IMR-90 (cell line): ENCODE results near the gene SVEP1. TPM values are rescaled to one million over a fixed set of nuclear protein-coding genes. Genes with fewer than 3 reads are reported as not detected.

ENCODE experiments used
- ATAC-seq: fragments of 200-7000 bp; cut with Tn5 transposase; 2 replicates; pipeline ENCODE4 v1.9.1; 2020; ENCODE audit warnings: low read depth, mild to moderate bottlenecking, moderate library complexity
- BruUV-seq: library from RNA; stranded (reverse); fragments of 400-500 nt; replicated peaks from 2 replicates; lab custom pipeline; 2021; lab: Mats Ljungman, UMichigan
- CTCF ChIA-PET: fragments of 300-600 bp; formaldehyde crosslinking; extraction: SDS; loops from one replicate; lab custom pipeline; 2021; ENCODE audit warnings: antibody characterized with exemption; lab: Yijun Ruan, JAX
- POLR2A ChIA-PET: fragments of 300-600 bp; sonication (Branson Sonifier 250); formaldehyde crosslinking; loops from one replicate; lab custom pipeline; 2022; ENCODE audit warnings: antibody characterized with exemption; ENCODE audit not compliant: unreplicated experiment; lab: Charles Lee
- DNase-seq: peaks from one replicate; pipeline ENCODE4 v3.0.0; 2013
- H2AFZ ChIP-seq: replicated peaks from 2 replicates; pipeline ENCODE3; 2013; ENCODE audit warnings: low read length, mild to moderate bottlenecking; ENCODE audit not compliant: poor library complexity
- H2AK5ac ChIP-seq: 2 replicates; pipeline ENCODE4 v1.6.1; 2013; ENCODE audit warnings: low read depth, low read length, inconsistent platforms
- H2AK9ac ChIP-seq: replicated peaks from 2 replicates; pipeline ENCODE3; 2013; ENCODE audit warnings: mild to moderate bottlenecking, low read depth, low read length, moderate library complexity; ENCODE audit not compliant: poor library complexity
- H2BK120ac ChIP-seq: 2 replicates; pipeline ENCODE4 v1.6.1; 2013; ENCODE audit warnings: low read depth, low read length, inconsistent platforms
- H2BK15ac ChIP-seq: 3 replicates; pipeline ENCODE4 v1.6.1; 2013; ENCODE audit warnings: low read depth, low read length, inconsistent platforms
- H2BK20ac ChIP-seq: 2 replicates; pipeline ENCODE4 v1.6.1; 2013; ENCODE audit warnings: low read depth, mild to moderate bottlenecking, inconsistent platforms, low read length, moderate library complexity
- H2BK5ac ChIP-seq: 2 replicates; pipeline ENCODE4 v1.6.1; 2013; ENCODE audit warnings: mild to moderate bottlenecking, low read depth, low read length, inconsistent platforms; ENCODE audit not compliant: poor library complexity, severe bottlenecking
- H3K14ac ChIP-seq: replicated peaks from 2 replicates; pipeline ENCODE4 v1.6.1; 2013; ENCODE audit warnings: low read depth, low read length, inconsistent platforms
- H3K18ac ChIP-seq: 2 replicates; pipeline ENCODE4 v1.6.1; 2013; ENCODE audit warnings: low read depth, low read length, control low read depth
- H3K23ac ChIP-seq: 2 replicates; pipeline ENCODE4 v1.6.1; 2013; ENCODE audit warnings: low read depth, low read length, inconsistent platforms
- H3K27ac ChIP-seq: 2 replicates; pipeline ENCODE4 v1.5.1; 2013; ENCODE audit warnings: mild to moderate bottlenecking, control low read depth, low read length; ENCODE audit not compliant: insufficient read depth
- H3K27me3 ChIP-seq: 2 replicates; pipeline ENCODE4 v1.6.1; 2013; ENCODE audit warnings: low read length; ENCODE audit not compliant: control insufficient read depth, insufficient read depth
- H3K36me3 ChIP-seq: 2 replicates; pipeline ENCODE4 v1.6.1; 2013; ENCODE audit warnings: low read length, mixed read lengths; ENCODE audit not compliant: control insufficient read depth, insufficient read depth
- H3K4ac ChIP-seq: 2 replicates; pipeline ENCODE4 v1.6.1; 2013; ENCODE audit warnings: low read depth, low read length, inconsistent platforms
- H3K4me1 ChIP-seq: 2 replicates; pipeline ENCODE4 v1.6.1; 2013; ENCODE audit warnings: low read length, mixed read lengths; ENCODE audit not compliant: control insufficient read depth, insufficient read depth
- H3K4me2 ChIP-seq: 2 replicates; pipeline ENCODE4 v1.6.1; 2013; ENCODE audit warnings: low read depth, mild to moderate bottlenecking, control low read depth, low read length, moderate library complexity
- H3K4me3 ChIP-seq: 2 replicates; pipeline ENCODE4 v1.5.1; 2013; ENCODE audit warnings: low read depth, mild to moderate bottlenecking, control low read depth, low read length, moderate library complexity; ENCODE audit not compliant: insufficient read depth
- H3K56ac ChIP-seq: 2 replicates; pipeline ENCODE4 v1.6.1; 2013; ENCODE audit warnings: low read length, inconsistent platforms; ENCODE audit not compliant: insufficient read depth; ENCODE audit errors: extremely low read depth
- H3K79me1 ChIP-seq, 2 experiments: 2 replicates each; pipeline ENCODE4 v1.6.1; 2013; ENCODE audit warnings: low read length in 2 of 2, inconsistent platforms in 1 of 2, low read depth in 1 of 2
- H3K9ac ChIP-seq: 2 replicates; pipeline ENCODE4 v1.6.1; 2013; ENCODE audit warnings: low read depth, low read length, control low read depth
- H3K9me1 ChIP-seq: 2 replicates; pipeline ENCODE4 v1.6.1; 2013; ENCODE audit warnings: low read length, inconsistent platforms; ENCODE audit not compliant: insufficient read depth
- H3K9me3 ChIP-seq: 2 replicates; pipeline ENCODE4 v1.6.1; 2013; ENCODE audit warnings: low read length; ENCODE audit not compliant: control insufficient read depth, insufficient read depth
- H4K20me1 ChIP-seq: 2 replicates; pipeline ENCODE4 v1.6.1; 2013; ENCODE audit warnings: low read length, inconsistent platforms; ENCODE audit not compliant: insufficient read depth
- H4K5ac ChIP-seq: 2 replicates; pipeline ENCODE4 v1.6.1; 2013; ENCODE audit warnings: mild to moderate bottlenecking, low read depth, low read length, control low read depth
- H4K8ac ChIP-seq, 2 experiments: 2 replicates each; pipeline ENCODE4 v1.6.1; 2013; ENCODE audit warnings: low read depth in 2 of 2, low read length in 2 of 2, control low read depth in 1 of 2, inconsistent platforms in 1 of 2
- H4K91ac ChIP-seq: 2 replicates; pipeline ENCODE4 v1.6.1; 2013; ENCODE audit warnings: low read depth, low read length, inconsistent platforms; ENCODE audit not compliant: insufficient read depth
- BHLHE40 ChIP-seq: fragments of 150-350 bp; IDR thresholded peaks from 2 replicates; pipeline ENCODE4 v1.6.1; 2016; ENCODE audit warnings: mild to moderate bottlenecking, low read depth, low read length
- POLR2A ChIP-seq: IDR thresholded peaks from 2 replicates; pipeline ENCODE4 v1.6.1; 2012; ENCODE audit warnings: mild to moderate bottlenecking, low read depth, low read length
- USF2 ChIP-seq: fragments of 150-350 bp; IDR thresholded peaks from 2 replicates; pipeline ENCODE4 v1.6.1; 2017; ENCODE audit warnings: mild to moderate bottlenecking, antibody characterized with exemption, low read length, low read depth
- WGBS, 2 experiments: methylation state at CpG; one replicate each; pipeline versions ENCODE4 v1.1.5 to v1.1.7; 2013; ENCODE audit warnings: missing lambda C conversion rate in 2 of 2; ENCODE audit not compliant: insufficient read length in 1 of 2; ENCODE audit errors: extremely low coverage in 2 of 2; 5-methylcytosine and 5-hydroxymethylcytosine counted together
- dilution Hi-C: fragments of 300-500 bp; cut with HindIII; formaldehyde crosslinking; loops from one replicate; pipeline ENCODE4 v1.14.3; 2018; ENCODE audit warnings: low sequenced_read_pairs; ENCODE audit not compliant: unreplicated experiment
- in situ Hi-C: fragments of 300-500 bp; cut with MboI; formaldehyde crosslinking; loops from 3 replicates; pipeline ENCODE4 v1.14.3; 2019; ENCODE audit warnings: low sequenced_read_pairs, inconsistent platforms, mixed read lengths
- intact Hi-C: fragments of 100-400 bp; cut with micrococcal nuclease; formaldehyde crosslinking; loops from 2 replicates; pipeline ENCODE4 v1.10.0; 2022
- polyA plus RNA-seq, 3 experiments: library from polyadenylated mRNA; depleted of rRNA; stranded (reverse); fragments of >200 nt; gene quantifications; 2 replicates each; pipeline ENCODE4 v1.2.3, GENCODE V29; 2012; ENCODE audit warnings: low replicate concordance in 1 of 3
- total RNA-seq: library from RNA; depleted of rRNA; stranded (reverse); fragments of >200 nt; gene quantifications from 2 replicates; pipeline ENCODE4 v1.2.3, GENCODE V29; 2012

SVEP1 gene
- total and polyA plus RNA-seq, 2 of the 4 experiments (the other 2 are of a cell fraction) = 4.8 to 16.7 TPM

GRCh38 chr9:110444911-110445310, 134.6 kb downstream of the SVEP1 start:
- TF ChIP-seq POLR2A (no peak), BHLHE40 (no peak), USF2 (peak; percentile 49; the same call in 1 of the 2 replicates)
- Histone ChIP-seq H3K4me3 (no peak overlapping the region), H3K36me3 (peaks cover 18% of the 10 kb centered on the region), H2AFZ (no peak overlapping the region), H4K91ac (no peak overlapping the region; the same call in 1 of the 2 replicates), H4K20me1 (no peaks in the 10 kb centered on the region), H2BK20ac (peak overlapping the region; percentile 30), H3K14ac (0 out of 2 replicates have a peak overlapping the region, but pooled peaks have one; percentile 6), H3K4me1 (peaks cover 13% of the 10 kb centered on the region), H4K5ac (no peak overlapping the region; the same call in 1 of the 2 replicates), H3K18ac (peak overlapping the region; percentile 24; the same call in 1 of the 2 replicates), H4K8ac (0 out of 4 replicates have a peak overlapping the region, but pooled peaks of 1 of the 2 experiments have one; percentile 4), H3K79me1 (no peaks in the 10 kb centered on the region), H3K9me1 (peaks cover 10% of the 10 kb centered on the region), H3K56ac (no peak overlapping the region), H2AK9ac (no peak overlapping the region), H3K4me2 (no peak overlapping the region), H3K4ac (peak overlapping the region; percentile 4; the same call in 1 of the 2 replicates), H3K9me3 (peaks cover 10% of the 10 kb centered on the region), H3K27ac (peak overlapping the region; percentile 6; the same call in 1 of the 2 replicates), H3K9ac (no peak overlapping the region), H2BK15ac (peak overlapping the region; percentile 18; the same call in 2 of the 3 replicates), H2BK5ac (peak overlapping the region; percentile 54), H2AK5ac (peak overlapping the region; percentile 3; the same call in 1 of the 2 replicates), H3K23ac (no peak overlapping the region), H3K27me3 (no peaks in the 10 kb centered on the region), H2BK120ac (peak overlapping the region; percentile 33)
- BruUV-seq = no TSS peak
- in situ Hi-C loops (no loop called here), dilution Hi-C loops (no loop called here), intact Hi-C loops (loop anchor here (5.0 kb wide), 1 partner anchor 188 kb away; the partner anchor contains the start of gene TXN)
- ATAC-seq = no peak
- peak; percentile 86 for DNase-seq
- ChIA-PET CTCF (interaction anchor here (0.8 kb wide), 2 partner anchors 175 to 472 kb away, joined by 3 read pairs; no protein-coding TSS in a partner anchor), POLR2A (interaction anchor here (0.8 kb wide), 1 partner anchor 9 kb away, joined by 3 read pairs; no protein-coding TSS in a partner anchor)
- WGBS, 2 experiments = 29% methylated on average over 1 of the region's 6 CpGs; no CpG with 5 or more reads in 1 of the 2 experiments
